ENCODE results near the gene MACROD2.

The MACROD2 gene

DNA sequence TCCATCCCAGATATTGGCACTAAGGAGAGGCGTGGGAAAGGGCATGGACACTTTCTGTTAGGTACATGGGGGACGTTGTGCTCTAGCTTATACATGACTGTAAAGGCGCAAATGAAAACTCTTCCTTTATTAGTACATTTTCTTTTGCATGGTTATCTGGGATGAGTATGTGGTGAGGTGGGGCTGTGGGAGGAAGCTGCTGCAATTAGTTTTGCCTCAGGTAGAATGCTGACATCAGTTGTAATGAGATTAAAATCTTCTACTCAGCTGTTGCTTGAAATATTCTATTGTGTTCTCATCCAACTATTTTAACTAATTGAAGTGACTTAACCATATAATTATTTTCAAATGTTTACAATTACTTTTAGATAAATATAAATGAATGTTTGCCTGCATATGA, 560.4 kb downstream of the MACROD2 start:
- DNase-seq (ENCODE audit: extremely low spot score, insufficient read length, low read depth): no peak
- no peak for FAIRE-seq

DNA sequence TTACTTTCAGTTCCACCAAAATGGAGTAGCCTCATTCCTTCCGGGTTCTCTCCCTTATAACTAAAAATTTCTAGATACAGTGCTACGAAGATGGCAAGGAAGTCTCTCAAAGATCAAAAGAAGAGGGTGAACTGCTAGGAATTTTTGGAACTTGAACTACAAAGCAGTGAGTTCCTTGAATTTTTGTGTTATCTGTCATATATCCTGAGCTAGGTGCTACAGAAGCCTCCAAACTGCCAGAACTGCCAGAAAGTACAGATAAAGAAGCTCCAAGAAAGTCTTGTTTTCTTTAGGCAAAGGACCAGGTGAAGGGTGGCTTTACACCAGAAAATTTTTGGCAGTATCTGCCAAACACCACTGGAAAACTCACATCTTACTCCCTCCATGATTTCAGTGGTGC, 560.9 kb downstream of the MACROD2 start:
- FAIRE-seq (no peak), DNase-seq (ENCODE audit: extremely low spot score, insufficient read length, low read depth) (no peak)

DNA sequence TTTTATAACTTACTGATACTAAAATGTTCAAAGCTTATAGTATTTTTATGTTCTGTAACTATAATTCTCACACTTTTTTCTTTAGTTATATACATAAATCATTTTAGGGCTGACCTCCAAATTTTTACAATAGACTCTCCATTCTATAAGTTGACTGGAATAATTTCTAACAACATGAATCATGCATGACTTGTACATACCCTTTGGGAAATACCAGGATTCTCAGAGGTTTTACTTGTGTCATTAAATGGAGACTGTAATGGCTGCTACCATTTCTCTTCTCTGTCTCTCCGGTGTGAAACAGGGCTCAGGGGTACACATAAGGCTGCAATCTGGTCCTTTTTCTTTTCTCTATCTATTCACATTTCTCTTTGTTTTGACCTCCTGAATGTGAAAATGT, 564.3 kb downstream of the MACROD2 start:
- no peak for FAIRE-seq
- no peak for DNase-seq (ENCODE audit: extremely low spot score, insufficient read length, low read depth)

DNA sequence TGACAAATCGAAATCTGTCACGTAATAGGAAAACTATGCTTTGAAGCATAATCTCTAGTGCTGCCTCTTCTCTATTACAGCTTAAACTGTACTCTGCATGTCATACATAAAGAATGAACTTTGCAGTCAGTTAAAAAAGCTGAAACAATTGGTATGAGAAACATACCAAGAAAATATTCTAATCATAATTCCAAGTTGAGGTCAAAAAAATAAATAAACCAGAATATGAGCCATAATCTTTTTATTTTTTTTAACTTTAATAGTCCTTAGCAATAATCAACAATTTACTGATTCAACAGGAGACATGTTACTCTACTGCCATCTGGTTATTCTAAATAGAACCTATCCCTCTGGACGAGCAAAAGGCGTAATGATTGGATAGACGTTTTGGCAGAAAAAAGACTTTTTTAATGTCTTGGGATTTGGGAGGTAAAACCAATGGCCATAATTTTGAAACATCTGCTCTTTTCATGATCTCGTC, 566.5 kb downstream of the MACROD2 start:
- FAIRE-seq (no peak), DNase-seq (ENCODE audit: extremely low spot score, insufficient read length, low read depth) (no peak)

DNA sequence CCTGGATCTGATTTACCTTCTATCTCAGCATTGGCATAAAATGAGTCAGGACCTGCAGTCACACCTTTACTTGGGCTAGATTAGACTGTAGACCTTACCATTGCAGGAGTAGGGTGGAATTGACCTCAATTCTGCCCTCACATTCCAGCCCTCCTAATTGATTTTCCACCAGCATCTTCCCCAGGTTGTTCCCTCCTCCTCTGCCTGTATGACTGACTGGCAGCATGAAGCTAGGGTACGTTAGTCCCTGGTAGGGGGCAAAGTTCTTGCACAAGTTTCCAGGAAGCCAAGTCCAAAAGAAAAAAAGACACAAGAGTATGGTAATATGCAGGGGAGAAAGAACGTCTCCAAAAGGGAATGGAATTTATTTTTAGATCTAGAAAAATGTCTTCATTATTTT, 567.7 kb downstream of the MACROD2 start:
- FAIRE-seq: no peak

DNA sequence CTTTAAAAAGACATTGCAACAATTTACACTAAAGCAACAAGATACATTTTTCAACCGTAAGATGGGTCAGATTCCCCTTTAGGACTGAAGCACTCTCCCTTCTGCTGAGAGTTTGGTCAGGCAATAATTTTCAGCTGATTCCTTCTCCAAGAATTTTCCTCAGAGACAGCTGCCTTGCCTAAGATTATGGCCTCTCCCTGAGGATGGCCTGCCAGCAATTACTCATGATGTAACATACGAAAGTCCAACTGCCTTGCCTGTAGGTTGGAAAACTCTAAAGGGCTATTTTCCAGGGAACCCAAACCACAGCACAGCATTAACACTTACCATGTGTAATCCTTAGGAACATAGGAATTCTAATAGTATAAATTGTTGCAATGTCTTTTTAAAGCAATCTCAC, 571.2 kb downstream of the MACROD2 start:
- FAIRE-seq (no peak), DNase-seq (ENCODE audit: extremely low spot score, insufficient read length, low read depth) (no peak)

More for the DNA sequence above, 567.7 kb downstream of the MACROD2 start:
- DNase-seq (ENCODE audit: extremely low spot score, insufficient read length, low read depth): no peak

DNA sequence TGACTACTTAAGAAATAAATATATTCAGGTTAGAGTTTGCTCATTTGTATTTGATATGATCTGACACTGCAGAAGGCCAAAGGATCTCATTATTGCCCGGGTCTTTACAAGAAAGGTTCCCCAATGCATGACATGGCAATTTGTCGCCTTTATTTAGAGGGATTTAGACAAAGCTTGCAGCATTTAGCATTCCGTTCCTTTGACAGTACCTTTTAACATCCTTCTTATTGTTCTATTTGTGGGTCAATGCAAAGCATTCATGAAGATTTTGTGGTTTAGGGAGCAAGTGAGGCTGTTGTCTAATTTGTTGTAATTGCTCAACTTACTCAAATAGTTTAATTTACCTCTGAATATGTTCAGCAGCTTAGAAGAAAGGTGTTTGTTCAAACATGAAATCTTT, 572.9 kb downstream of the MACROD2 start:
- FAIRE-seq (no peak), DNase-seq (ENCODE audit: extremely low spot score, insufficient read length, low read depth) (no peak)

DNA sequence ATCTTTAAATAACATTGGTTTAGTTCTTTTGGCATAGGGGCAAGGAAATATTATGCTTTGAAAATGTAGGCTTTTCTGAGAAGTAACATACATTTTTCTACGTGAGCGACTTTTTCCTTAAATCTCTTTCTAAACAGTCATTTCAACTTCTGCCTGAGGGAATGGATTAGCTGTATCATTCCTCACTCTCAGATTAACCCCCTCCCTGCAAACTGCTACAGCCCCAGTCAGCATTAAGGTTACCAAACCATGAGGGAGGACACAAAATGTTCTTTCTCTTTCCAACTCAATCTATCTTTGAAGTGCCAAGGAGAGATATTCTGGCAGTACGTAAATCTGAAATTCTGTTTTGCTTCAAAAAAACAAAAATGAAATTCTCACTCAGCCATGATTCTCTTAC, 573.4 kb downstream of the MACROD2 start:
- no peak for FAIRE-seq
- no peak for DNase-seq (ENCODE audit: extremely low spot score, insufficient read length, low read depth)

DNA sequence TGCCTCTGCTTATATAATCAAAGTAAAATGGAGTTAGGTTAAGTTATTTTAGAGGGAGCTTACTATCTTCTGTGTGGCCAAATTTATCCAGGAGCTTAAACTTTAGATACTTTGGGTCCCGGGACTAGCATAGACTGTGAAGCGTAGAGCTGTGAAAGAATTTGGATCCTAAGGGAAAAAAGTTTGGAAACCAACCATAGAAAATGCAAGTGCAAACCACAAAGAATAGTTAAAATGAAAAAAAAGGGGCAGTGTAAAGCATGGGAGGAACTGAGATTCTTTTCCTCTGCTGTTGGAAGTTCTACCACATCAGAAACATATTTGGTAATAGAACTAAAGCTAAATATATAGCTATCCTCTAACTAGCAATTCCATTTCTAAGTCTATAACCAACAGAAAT, 574.3 kb downstream of the MACROD2 start:
- FAIRE-seq: no peak

DNA sequence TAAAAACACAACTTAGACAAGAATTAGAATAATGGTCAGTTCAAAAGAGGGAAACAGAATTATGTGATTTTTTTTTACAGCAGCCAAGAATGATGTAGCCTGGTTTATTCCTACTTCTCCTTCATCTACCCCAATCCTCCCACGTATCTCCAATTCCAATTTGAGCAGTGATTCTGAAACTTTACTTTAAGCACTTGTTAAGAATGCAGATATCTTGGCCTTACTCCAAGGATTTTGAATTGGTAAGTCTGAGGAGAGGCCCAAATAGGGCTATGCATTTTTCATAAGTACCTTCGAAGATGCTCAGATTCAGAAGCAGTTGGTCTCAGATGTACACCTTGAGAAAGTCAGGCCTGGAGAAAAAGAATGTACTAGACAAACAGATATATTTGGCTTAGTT, 575.5 kb downstream of the MACROD2 start:
- no peak for DNase-seq (ENCODE audit: extremely low spot score, insufficient read length, low read depth)
- no peak for FAIRE-seq

More for the DNA sequence above, 574.3 kb downstream of the MACROD2 start:
- no peak for DNase-seq (ENCODE audit: extremely low spot score, insufficient read length, low read depth)

DNA sequence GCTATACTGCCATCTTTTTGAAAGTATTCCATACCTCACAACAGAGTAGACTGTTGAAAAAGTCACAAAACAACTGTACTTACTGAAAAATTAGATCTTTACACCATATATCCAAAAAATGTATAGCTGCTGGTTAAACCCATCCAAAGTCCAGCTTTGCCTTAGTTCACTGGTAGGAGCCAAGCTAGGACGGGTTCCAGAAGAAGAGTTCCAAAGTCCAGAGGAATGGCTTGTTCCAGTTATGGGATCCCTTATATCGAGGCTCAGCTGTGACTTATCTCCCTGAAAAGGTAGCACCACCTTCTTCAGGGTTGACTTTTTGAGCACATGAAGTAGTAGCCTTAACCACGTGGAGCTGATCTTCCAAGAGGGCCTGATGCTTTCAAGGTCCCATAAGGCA, 578.4 kb downstream of the MACROD2 start:
- FAIRE-seq (no peak), DNase-seq (ENCODE audit: extremely low spot score, insufficient read length, low read depth) (no peak)

DNA sequence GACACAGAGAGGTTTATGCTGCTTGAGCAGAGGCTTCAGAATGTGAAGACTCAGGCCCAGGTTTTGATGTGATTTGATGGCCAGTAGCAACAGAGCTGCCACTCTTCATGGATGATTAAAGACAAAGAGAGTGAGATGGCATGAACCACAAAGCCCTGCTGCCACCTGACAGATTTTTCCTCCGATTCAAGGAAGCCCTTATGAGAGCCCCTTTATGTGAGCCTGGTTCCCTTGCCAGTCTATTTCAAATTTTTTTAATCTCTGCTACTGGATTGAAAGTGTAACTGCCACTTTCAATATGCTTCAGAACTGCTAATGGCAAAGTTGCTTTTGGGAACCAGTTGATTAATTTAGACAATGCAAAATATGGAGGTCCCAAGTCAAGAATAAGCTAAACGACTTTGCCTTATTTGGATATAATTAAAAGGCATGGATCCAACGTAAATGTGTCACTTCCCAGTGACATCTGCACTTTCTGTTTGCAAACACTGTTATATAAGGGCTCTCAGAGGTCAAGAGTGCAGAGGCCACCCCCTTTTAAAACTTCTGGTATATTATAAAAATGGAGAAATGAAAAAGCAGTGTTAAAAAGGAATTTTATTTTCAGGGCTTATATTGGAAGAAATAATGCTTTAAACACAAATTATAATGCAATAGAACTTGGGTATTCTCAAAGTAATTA, 581.0 kb downstream of the MACROD2 start:
- no peak for FAIRE-seq
- DNase-seq (ENCODE audit: extremely low spot score, insufficient read length, low read depth): no peak

DNA sequence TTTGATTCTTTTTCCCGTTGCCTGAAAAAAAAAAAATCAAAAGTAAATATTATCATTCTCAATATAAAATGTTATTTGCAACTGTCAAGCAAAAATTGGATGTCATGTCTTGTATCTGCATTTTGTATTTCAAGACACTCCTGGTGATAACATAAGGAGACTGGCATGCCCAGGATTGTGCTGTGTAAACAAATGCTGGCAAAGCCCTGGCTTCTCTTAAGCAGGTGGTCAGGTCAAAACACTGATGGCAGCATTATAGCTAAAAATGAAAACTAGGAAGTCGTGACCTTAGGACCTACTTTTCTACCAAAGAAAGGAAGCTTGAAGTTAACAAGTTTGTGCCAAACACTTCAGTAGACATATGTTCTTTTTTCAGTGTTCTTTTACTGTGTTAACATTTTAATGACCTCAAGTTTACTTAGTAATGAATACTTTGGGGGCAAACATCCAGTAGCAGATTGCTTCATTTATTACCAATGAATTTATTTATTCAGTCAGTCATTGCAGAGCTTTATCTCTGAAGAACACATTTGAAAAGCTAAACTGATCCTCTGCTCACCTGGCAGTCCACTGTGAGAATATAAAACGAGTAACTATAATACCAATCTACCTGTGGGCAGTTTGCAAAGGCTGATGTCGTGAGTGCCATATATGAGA, 585.2 kb downstream of the MACROD2 start:
- FAIRE-seq: no peak
- DNase-seq (ENCODE audit: extremely low spot score, insufficient read length, low read depth): no peak

DNA sequence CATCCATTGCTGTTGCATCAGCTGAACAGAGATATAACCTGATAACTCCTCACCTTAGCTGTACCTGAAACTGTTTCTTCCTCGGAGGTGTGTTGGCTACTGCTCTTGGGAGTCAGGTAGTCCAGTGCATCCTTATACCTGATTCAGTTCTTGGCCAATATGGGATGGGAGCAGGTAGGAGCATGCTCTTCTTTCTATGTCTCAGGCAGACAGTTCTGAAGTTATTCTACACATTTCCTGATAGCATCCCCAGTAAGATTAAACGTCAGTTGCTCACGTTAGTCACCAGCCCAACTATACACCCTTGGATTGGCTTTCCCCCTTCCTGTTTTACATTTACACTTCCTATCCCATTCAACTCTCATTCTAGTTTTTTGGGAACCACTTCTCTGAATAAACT, 586.4 kb downstream of the MACROD2 start:
- no peak for FAIRE-seq

DNA sequence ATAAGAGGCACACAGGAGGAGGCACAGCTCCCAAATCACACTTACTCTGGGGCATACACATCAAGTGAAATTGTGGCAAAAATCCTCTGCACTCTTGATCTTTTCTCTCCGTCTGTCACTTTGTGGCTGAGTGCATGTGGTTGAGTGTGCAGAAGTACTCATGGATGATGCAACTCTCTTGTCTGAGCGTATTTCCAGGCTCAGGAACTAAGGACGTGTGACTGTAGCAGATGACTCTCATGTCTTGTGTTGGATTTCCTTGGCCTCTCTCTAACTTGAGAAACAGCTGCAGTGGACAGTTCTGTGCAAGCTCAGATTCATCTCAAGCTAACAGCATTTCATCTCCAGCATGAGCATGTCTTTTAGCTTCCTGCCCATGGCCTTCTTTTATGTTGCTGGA, 587.5 kb downstream of the MACROD2 start:
- DNase-seq (ENCODE audit: extremely low spot score, insufficient read length, low read depth): no peak
- no peak for FAIRE-seq

More for the DNA sequence above, 586.4 kb downstream of the MACROD2 start:
- no peak for DNase-seq (ENCODE audit: extremely low spot score, insufficient read length, low read depth)

DNA sequence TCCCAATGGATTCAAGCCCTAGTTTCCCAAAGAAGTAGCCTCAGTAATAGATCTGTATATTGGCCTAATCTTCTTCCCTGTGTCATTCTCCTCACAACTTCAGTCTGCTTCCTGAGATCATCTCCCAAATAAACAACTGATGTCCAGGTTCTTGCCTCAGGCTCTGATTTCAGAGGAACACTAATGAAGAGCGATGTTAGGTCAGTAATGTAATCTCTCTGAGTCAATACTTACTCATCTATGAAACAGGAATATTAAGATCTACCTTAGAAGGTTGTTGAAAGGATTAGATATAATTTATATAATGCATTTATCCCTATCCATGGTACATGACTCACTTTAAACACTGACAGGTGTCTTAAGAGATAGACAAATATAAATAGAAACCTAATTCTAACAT, 588.1 kb downstream of the MACROD2 start:
- no peak for FAIRE-seq

DNA sequence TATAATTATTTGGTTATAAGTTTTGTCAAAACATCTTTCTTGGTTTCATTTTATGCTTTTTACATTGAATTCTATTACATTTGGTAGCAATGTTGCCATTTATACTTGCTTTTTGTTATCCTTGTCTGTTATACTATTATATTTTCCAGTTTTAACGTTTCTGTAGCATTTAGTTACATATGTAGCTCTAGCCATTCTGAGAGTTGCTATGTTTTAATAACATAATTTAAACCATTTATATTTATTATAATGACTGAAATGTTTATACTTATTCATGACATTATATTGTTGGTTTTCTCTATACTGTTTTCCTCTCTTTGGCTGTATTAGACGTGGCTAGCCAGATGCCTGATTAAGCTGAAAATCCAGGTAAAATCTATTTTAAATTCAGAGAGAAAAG, 594.1 kb downstream of the MACROD2 start:
- no peak for DNase-seq (ENCODE audit: extremely low spot score, insufficient read length, low read depth)

More for the DNA sequence above, 588.1 kb downstream of the MACROD2 start:
- no peak for DNase-seq (ENCODE audit: extremely low spot score, insufficient read length, low read depth)

DNA sequence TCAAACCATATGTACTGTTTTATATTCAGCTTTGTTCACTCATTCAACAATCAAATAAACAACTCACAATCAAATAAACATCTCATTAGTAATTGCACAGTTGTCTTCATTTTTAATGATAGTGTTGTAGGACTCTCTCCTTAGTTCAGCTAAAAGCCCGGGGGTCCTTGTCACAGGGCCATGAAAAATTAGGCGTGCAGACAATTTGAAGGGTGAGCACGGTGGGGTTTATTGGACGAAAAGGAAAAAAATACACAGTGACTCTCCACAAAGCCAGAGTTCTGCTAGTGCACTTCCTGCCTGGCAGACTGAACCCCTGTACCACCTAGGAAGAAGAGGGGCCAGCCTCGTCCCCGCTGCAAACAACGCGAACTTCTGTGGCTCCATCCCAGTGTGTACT, 599.7 kb downstream of the MACROD2 start:
- FAIRE-seq: no peak
- DNase-seq (ENCODE audit: extremely low spot score, insufficient read length, low read depth): no peak

More for the DNA sequence above, 594.1 kb downstream of the MACROD2 start:
- no peak for FAIRE-seq

DNA sequence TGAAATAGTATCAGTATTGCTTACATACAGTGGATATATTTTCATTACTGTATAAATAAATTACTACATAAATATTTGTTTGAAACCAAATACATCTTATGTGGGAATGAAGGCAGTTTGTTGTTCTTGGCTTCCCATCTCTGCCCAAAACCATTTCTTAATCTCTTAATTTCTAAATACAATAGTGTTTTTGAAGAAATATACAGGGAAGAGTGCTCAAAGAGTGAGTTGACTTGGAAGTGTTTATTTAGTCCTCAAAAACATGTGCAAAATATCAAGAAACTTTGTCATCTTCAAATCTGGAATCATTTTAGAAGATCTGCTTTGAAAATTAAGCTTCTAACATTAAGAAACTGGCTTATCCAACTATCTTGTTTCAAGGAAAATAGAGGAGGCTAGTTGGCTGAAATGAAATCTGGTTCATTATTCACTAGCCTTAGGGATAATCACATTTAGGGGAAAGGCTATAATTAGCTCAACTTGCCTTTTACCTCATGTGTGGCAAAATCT, 601.9 kb downstream of the MACROD2 start:
- FAIRE-seq (no peak), DNase-seq (ENCODE audit: extremely low spot score, insufficient read length, low read depth) (no peak)

DNA sequence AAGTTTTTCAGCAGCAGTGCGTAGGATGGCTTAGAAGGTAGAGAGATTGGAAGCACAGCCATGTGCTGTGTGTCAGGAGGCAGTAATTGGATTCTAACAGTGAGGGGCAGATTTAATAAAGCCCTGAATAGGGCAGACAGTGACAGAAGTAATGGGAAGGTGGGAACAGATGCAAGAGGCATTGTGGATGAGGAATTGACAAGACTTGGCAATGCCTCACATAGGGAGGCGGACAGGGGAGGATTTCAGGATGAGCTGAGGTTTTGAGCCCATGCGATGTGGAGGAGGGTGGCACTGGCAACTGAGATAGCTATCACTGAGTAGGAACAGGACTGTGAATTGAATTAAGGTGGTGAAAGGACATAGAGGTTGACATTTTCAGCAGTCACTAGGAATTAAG, 604.3 kb downstream of the MACROD2 start:
- FAIRE-seq (no peak), DNase-seq (ENCODE audit: extremely low spot score, insufficient read length, low read depth) (no peak)

DNA sequence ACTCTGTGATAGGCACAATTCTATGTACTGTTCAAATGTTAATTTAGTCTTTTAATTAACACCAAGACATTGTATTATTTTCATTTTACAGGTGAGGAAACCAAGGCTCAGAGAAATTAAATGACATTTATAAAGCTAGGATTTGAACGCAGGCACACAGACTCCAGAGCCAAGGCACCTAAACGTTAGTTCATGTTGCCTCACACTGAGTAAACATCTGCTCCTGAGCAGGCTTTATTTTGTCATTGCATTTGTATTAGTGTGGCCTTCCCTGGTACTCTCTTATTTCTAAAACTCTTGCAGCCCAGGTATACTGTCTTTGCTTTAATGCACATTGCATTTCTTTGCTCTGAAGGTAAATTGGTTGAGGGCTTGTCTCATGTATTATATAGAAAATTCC, 605.2 kb downstream of the MACROD2 start:
- DNase-seq (ENCODE audit: extremely low spot score, insufficient read length, low read depth): no peak
- FAIRE-seq: no peak

DNA sequence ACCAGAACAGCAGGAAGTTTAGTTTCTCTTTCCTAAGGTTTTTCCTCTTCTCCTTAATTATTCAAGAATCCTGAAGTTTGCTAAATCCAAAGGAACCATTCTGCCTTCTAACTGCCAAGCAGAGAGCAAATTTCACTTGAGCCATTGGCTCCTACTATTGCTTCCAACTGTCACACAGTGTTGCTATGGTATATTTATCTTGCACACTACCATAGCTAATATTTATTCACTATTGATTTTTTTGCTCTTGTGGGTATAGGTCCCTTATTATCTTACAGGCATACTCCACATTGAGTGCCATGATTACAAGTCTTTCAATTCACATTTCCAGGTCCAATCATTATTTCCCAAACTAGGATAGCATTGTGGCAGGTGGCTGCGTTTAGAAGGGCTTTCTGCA, 608.8 kb downstream of the MACROD2 start:
- no peak for DNase-seq (ENCODE audit: extremely low spot score, insufficient read length, low read depth)
- FAIRE-seq: no peak

Measured in GM18507 (cell line).